Measurements from ENCODE around the gene FBN3.
"Not testable (repeated sequence)": the region's sequence is repeated elsewhere in the genome, so short reads cannot be mapped to it uniquely, and the experiment has no call there.

FBN3 gene

GRCh38 chr19:8046569-8047165 is 102.7 kb downstream of the FBN3 start:
- DNase-seq = no peak

GRCh38 chr19:8045872-8046568 is 103.4 kb downstream of the FBN3 start:
- DNase-seq = no peak

GRCh38 chr19:8044018-8044417 is 105.4 kb downstream of the FBN3 start:
- no peak for DNase-seq

GRCh38 chr19:8042900-8043299 is 106.5 kb downstream of the FBN3 start:
- no peak for DNase-seq

GRCh38 chr19:8041531-8041931 is 107.9 kb downstream of the FBN3 start:
- DNase-seq = no peak

- DNase-seq = no peak
Measured at GRCh38 chr19:8039231-8039630, 110.2 kb downstream of the FBN3 start.

GRCh38 chr19:8038815-8039214 is 110.6 kb downstream of the FBN3 start:
- DNase-seq = no peak

- no peak for DNase-seq
Measured at GRCh38 chr19:8036434-8037099, 112.8 kb downstream of the FBN3 start.

- no peak for DNase-seq
Measured at GRCh38 chr19:8034178-8034525, 115.2 kb downstream of the FBN3 start.

GRCh38 chr19:8033287-8034177 is 115.9 kb downstream of the FBN3 start:
- not testable (repeated sequence) for DNase-seq

- no peak for DNase-seq
Measured at GRCh38 chr19:8030960-8031359, 118.4 kb downstream of the FBN3 start.

GRCh38 chr19:8028951-8029491 is 120.4 kb downstream of the FBN3 start:
- no peak for DNase-seq

- DNase-seq = no peak
Measured at GRCh38 chr19:8025316-8025715, 124.1 kb downstream of the FBN3 start.

GRCh38 chr19:8024256-8024655 is 125.1 kb downstream of the FBN3 start:
- DNase-seq = not testable (repeated sequence)

- no peak for DNase-seq
Measured at GRCh38 chr19:8023371-8023770, 126.0 kb downstream of the FBN3 start.

GRCh38 chr19:8022275-8022674 is 127.1 kb downstream of the FBN3 start:
- DNase-seq = no peak

GRCh38 chr19:8021374-8021773 is 128.0 kb downstream of the FBN3 start:
- no peak for DNase-seq

- no peak for DNase-seq
Measured at GRCh38 chr19:8020681-8021080, 128.7 kb downstream of the FBN3 start.

GRCh38 chr19:8017808-8018207 is 131.6 kb downstream of the FBN3 start:
- no peak for DNase-seq

Measured in NCI-H1930 (cell line).